ENCODE measurements around the gene C6.
A peak's percentile ranks its signal among the peaks of the same experiment; 100 is the strongest.
"Not testable (repeated sequence)": the region's sequence is repeated elsewhere in the genome, so short reads cannot be mapped to it uniquely, and the experiment has no call there.

C6 gene

DNA sequence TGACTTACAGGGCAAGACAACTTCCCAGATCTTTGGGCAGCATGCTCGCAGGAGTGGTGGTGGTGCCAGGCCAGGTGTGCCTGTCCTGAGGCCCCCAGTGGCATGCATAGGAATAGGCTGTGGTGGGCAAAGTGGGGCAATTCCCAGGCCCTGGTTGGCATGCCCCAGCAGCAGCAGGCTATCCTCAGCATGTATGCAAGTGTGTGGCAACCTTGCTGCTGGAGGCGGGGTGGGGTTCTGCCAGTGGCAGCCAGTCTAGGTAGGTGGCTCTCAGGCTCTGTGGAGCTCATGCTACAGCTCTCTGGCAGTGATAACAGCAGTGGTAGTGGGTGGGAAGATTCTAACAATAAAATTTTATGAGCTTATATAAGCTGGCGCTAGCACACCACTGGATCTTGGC lies 27.7 kb upstream of the C6 start:
- H3K9ac ChIP-seq (ENCODE audit: insufficient read length): no peak overlapping the region
- no peak for DNase-seq (ENCODE audit: low read depth, low spot score)
- no peak overlapping the region for H3K4me3 ChIP-seq
- H3K27ac ChIP-seq: no peak overlapping the region
- H3K36me3 ChIP-seq (ENCODE audit: insufficient read depth, low read length): no peaks in the 10 kb centered on the region; the same call in 1 of the 2 replicates
- H3K9me3 ChIP-seq (ENCODE audit: low read depth, low read length): no peaks in the 10 kb centered on the region
- no peak for TF ChIP-seq EZH2 (IDR thresholded peaks at IDR 0.05)
- no peak for TF ChIP-seq POLR2AphosphoS5 (IDR thresholded peaks at IDR 0.05; ENCODE audit: borderline replicate concordance, low read depth, low read length)
- no peak for TF ChIP-seq FOXP2 (optimal IDR thresholded peaks at IDR 0.05; ENCODE audit: control extremely low read depth, extremely low read length, insufficient read depth)

GRCh38 chr5:41240390-41240789 lies 27.1 kb upstream of the C6 start:
- H3K27ac ChIP-seq: no peak overlapping the region
- H3K9me3 ChIP-seq (ENCODE audit: low read depth, low read length): no peaks in the 10 kb centered on the region
- no peak for DNase-seq (ENCODE audit: low read depth, low spot score)
- TF ChIP-seq FOXP2 (optimal IDR thresholded peaks at IDR 0.05; ENCODE audit: control extremely low read depth, extremely low read length, insufficient read depth) (no peak), POLR2AphosphoS5 (IDR thresholded peaks at IDR 0.05; ENCODE audit: borderline replicate concordance, low read depth, low read length) (no peak), EZH2 (IDR thresholded peaks at IDR 0.05) (no peak)
- H3K36me3 ChIP-seq (ENCODE audit: insufficient read depth, low read length): no peaks in the 10 kb centered on the region; the same call in 1 of the 2 replicates
- H3K9ac ChIP-seq (ENCODE audit: insufficient read length): no peak overlapping the region
- H3K4me3 ChIP-seq: no peak overlapping the region

GRCh38 chr5:41234475-41234874 lies 21.1 kb upstream of the C6 start:
- Histone ChIP-seq H3K36me3 (ENCODE audit: insufficient read depth, low read length) (no peaks in the 10 kb centered on the region), H3K9me3 (ENCODE audit: low read depth, low read length) (no peaks in the 10 kb centered on the region), H3K27ac (no peak overlapping the region), H3K9ac (ENCODE audit: insufficient read length) (no peak overlapping the region), H3K4me3 (no peak overlapping the region)
- no peak for TF ChIP-seq FOXP2 (optimal IDR thresholded peaks at IDR 0.05; ENCODE audit: control extremely low read depth, extremely low read length, insufficient read depth)
- no peak for TF ChIP-seq EZH2 (IDR thresholded peaks at IDR 0.05)
- TF ChIP-seq POLR2AphosphoS5 (IDR thresholded peaks at IDR 0.05; ENCODE audit: borderline replicate concordance, low read depth, low read length): no peak
- DNase-seq (ENCODE audit: low read depth, low spot score): no peak

GRCh38 chr5:41232797-41233196 lies 19.5 kb upstream of the C6 start:
- no peak for TF ChIP-seq POLR2AphosphoS5 (IDR thresholded peaks at IDR 0.05; ENCODE audit: borderline replicate concordance, low read depth, low read length)
- no peak for TF ChIP-seq EZH2 (IDR thresholded peaks at IDR 0.05)
- no peak for TF ChIP-seq FOXP2 (optimal IDR thresholded peaks at IDR 0.05; ENCODE audit: control extremely low read depth, extremely low read length, insufficient read depth)
- no peaks in the 10 kb centered on the region for H3K36me3 ChIP-seq (ENCODE audit: insufficient read depth, low read length)
- H3K9ac ChIP-seq (ENCODE audit: insufficient read length): no peak overlapping the region
- H3K4me3 ChIP-seq: no peak overlapping the region
- DNase-seq (ENCODE audit: low read depth, low spot score): no peak
- H3K9me3 ChIP-seq (ENCODE audit: low read depth, low read length): peaks cover 3% of the 10 kb centered on the region; the same call in 1 of the 2 replicates
- no peak overlapping the region for H3K27ac ChIP-seq

GRCh38 chr5:41230276-41230675 lies 16.9 kb upstream of the C6 start:
- 0 out of 2 replicates have a peak, but pooled peaks have one; percentile 15 for TF ChIP-seq POLR2AphosphoS5 (IDR thresholded peaks at IDR 0.05; ENCODE audit: borderline replicate concordance, low read depth, low read length)
- peak; percentile 70 for DNase-seq (ENCODE audit: low read depth, low spot score)
- H3K27ac ChIP-seq: peak overlapping the region; percentile 73; the same call in 1 of the 2 replicates

DNA sequence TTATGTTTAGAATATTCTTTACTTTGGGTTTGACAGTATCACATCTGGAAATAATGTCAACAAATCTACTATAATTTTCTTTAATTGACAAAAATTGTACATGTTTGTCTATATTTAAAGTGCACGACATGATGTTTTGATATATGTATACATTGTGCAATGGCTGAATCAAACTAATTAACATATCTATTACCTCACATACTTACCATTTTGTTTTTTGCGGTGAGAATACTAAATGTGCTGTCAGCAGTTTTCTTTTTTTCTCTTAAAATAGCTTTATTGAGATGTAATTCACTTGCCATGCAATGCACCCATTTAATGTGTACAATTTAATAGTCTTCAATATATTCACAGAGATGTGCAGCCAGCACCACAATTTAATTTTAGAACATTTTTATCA lies 10.6 kb upstream of the C6 start:
- Histone ChIP-seq H3K4me3 (no peak overlapping the region), H3K27ac (peak overlapping the region; percentile 48; the same call in 1 of the 2 replicates), H3K36me3 (ENCODE audit: insufficient read depth, low read length) (no peaks in the 10 kb centered on the region), H3K9me3 (ENCODE audit: low read depth, low read length) (peaks cover 6% of the 10 kb centered on the region; the same call in 1 of the 2 replicates), H3K9ac (ENCODE audit: insufficient read length) (no peak overlapping the region)
- DNase-seq (ENCODE audit: low read depth, low spot score): peak; percentile 53
- no peak for TF ChIP-seq EZH2 (IDR thresholded peaks at IDR 0.05)
- no peak for TF ChIP-seq FOXP2 (optimal IDR thresholded peaks at IDR 0.05; ENCODE audit: control extremely low read depth, extremely low read length, insufficient read depth)
- no peak for TF ChIP-seq POLR2AphosphoS5 (IDR thresholded peaks at IDR 0.05; ENCODE audit: borderline replicate concordance, low read depth, low read length)

More at GRCh38 chr5:41230276-41230675, 16.9 kb upstream of the C6 start:
- not testable (repeated sequence) for H3K9ac ChIP-seq (ENCODE audit: insufficient read length); H3K9me3 ChIP-seq (ENCODE audit: low read depth, low read length); H3K36me3 ChIP-seq (ENCODE audit: insufficient read depth, low read length)
- H3K4me3 ChIP-seq: peak overlapping the region; percentile 37

- TF ChIP-seq POLR2AphosphoS5 (IDR thresholded peaks at IDR 0.05; ENCODE audit: borderline replicate concordance, low read depth, low read length) (no peak), EZH2 (IDR thresholded peaks at IDR 0.05) (no peak), FOXP2 (optimal IDR thresholded peaks at IDR 0.05; ENCODE audit: control extremely low read depth, extremely low read length, insufficient read depth) (no peak)
- H3K9me3 ChIP-seq (ENCODE audit: low read depth, low read length): no peaks in the 10 kb centered on the region
These were observed 6.4 kb upstream of the C6 start for GRCh38 chr5:41219658-41220269.

GRCh38 chr5:41218929-41219657 lies 5.8 kb upstream of the C6 start:
- no peaks in the 10 kb centered on the region for H3K36me3 ChIP-seq (ENCODE audit: insufficient read depth, low read length)
- TF ChIP-seq EZH2 (IDR thresholded peaks at IDR 0.05) (no peak), FOXP2 (optimal IDR thresholded peaks at IDR 0.05; ENCODE audit: control extremely low read depth, extremely low read length, insufficient read depth) (no peak), POLR2AphosphoS5 (IDR thresholded peaks at IDR 0.05; ENCODE audit: borderline replicate concordance, low read depth, low read length) (no peak)
- no peak for DNase-seq (ENCODE audit: low read depth, low spot score)
- H3K9ac ChIP-seq (ENCODE audit: insufficient read length): no peak overlapping the region
- H3K27ac ChIP-seq: no peak overlapping the region
- no peaks in the 10 kb centered on the region for H3K9me3 ChIP-seq (ENCODE audit: low read depth, low read length)
- H3K4me3 ChIP-seq: no peak overlapping the region

More at GRCh38 chr5:41219658-41220269, 6.4 kb upstream of the C6 start:
- no peak overlapping the region for H3K27ac ChIP-seq
- no peak overlapping the region for H3K9ac ChIP-seq (ENCODE audit: insufficient read length)
- DNase-seq (ENCODE audit: low read depth, low spot score): no peak
- no peaks in the 10 kb centered on the region for H3K36me3 ChIP-seq (ENCODE audit: insufficient read depth, low read length)
- no peak overlapping the region for H3K4me3 ChIP-seq

Measured in SK-N-MC (cell line).